HCEC 1CT (cell line): ENCODE measurements around the gene KLF4.

Source experiments
- DNase-seq: peaks from one replicate; pipeline ENCODE4 v3.0.0-alpha.2; 2017

KLF4 gene

DNA sequence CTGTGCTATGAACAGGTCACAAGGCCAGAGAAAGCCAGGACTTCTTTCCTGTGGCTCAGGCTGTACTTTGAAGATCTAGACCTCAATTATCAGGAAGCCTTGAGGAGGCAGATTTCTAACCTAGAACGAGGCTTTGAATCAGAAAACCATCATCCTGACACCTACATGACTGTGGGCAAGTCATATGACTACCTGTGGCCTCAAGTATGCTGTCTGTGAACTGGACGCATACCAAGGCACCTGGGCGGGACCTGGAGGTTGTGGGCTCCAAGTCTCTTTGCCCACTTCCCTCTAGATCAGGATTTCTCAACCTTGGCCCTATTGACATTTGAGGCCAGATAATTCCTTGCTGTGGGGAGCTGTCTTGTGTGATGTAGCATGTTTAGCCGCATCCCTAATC lies 42.5 kb downstream of the KLF4 start:
- no peak for DNase-seq

DNA sequence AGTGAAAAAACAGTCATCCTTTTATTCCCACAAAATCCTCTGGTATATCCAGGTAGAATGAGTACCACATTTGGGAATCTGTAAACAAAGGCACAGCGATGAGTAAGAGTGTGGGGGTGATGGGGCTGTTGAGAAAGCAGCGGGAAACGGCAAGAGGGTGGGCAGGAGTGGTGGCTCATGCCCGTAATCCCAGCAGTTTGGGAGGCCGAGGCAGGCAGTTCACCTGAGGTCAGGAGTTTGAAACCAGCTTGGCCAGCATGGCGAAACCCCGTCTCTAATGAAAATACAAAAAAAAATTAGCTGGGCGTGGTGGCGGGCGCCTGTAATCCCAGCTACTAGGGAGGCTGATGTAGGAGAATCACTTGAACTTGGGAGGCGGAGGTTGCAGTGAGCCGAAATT lies 43.1 kb downstream of the KLF4 start:
- no peak for DNase-seq

DNA sequence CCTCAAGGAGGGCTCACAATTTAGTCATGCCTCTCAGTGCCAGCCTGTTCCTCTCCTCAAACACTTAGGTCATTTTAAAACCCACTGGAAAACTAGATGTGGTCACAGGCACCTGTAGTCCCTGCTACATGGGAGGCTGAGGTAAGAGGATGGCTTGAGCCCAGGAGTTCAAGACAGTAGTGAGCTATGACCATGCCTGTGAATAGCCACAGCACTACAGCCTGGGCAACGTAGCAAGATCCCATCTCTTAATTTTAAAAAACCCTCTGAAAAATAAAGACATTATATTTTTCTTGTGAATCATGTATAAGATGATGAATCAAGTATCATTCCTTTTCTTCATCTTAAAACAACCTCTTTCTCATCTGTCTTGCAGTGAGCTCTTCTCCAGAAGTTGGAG lies 45.8 kb downstream of the KLF4 start:
- DNase-seq = no peak

DNA sequence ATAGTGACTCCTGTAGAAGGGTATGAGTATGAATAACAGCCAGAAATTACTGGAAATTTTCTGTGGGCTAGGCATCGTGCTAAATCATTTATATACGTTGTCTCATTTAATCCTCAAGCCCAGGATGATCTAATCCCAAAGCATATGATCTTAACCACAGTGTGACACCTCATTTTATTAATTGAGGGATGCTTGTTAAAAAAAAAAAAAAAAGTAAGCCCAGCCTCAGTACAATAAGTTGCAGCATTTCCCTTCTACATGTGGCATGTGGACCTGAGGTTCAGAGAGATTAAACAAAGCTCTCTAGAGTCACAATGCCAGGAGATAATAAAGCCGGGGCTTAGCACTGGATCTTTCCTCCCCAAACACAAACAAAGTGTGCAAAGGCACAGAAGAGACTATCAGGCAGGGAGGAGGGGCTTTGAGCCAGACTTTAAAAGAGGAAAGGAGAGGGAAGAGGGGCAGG lies 49.5 kb downstream of the KLF4 start:
- peak; percentile 43 for DNase-seq

DNA sequence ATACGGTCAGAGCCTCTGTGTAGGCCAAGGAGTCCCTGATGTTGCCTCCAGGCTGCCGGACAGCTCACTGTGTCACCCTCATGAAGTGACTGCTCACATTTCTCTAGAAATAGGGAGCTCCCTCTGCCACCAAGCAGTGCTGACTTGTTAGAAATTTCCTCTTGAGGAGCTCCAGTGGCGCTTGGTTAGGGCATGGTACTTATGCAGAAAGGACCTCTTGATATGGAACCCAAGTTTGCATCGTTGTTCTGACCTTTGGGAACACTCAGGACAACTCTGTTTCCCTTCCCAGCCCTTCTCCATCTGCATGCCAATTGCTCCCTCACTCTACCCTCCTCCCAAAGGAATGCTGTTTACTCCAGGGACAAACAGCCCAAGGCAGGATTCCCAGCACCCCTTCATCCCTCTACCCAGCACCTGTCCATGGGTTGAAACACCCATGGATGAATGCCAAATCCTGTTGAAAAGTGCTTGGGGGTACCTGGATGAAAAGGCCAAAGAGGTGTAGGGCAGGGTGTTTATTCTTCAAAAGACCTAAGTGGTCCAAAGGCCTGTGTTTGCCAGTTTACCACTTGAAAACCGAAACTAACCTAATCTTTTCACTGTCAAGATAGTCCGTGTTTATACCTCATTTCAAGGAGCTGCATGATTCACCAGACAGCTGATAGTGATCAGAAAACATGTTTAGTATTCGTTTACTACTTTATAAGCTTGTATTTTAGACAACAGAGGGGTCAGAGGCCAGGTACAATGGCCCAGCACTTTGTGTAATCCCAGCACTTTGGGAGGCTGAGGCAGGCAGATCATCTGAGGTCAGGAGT lies 51.1 kb downstream of the KLF4 start:
- DNase-seq = peak; percentile 9

DNA sequence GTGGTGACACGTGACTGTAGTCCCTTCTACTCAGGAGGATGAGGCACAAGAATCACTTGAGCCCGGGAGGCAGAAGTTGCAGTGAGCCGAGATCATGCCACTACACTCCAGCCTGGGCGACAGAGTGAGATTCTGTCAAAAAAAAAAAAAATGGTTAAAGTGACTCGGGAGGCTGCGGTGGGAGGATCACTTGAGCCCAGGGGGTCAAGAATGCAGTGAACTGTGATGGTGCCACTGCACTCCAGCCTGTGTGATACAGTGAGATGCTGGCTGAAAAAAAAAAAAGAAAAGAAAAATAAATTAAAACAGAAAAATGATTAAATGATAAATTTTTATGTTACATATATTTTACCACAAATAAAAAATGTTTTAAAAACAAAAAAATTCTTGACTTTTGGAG lies 51.9 kb downstream of the KLF4 start:
- DNase-seq = no peak

DNA sequence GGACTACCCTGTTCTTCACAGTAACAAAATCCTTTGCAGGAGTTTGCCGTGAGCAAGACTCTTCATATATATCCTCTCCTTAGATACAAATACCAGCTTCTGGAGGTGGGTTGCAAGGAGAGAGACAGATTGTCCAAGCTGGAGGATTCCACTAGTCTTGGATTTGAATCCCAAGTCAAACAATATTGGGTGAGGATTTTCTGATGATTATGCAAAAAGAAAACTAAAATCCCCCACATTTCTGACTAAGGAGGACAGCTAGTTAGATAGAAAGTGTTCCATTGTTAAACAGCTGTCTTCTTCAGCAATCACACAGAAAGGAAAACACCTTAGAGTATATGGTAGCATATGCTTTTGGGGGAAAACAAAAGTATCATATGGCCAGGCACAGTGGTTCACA lies 54.2 kb downstream of the KLF4 start:
- no peak for DNase-seq
